K562 (cell line): ENCODE measurements around the gene INSR. TPM values are rescaled to one million over a fixed set of nuclear protein-coding genes. Genes with fewer than 3 reads are reported as not detected.

Experiments
- ATAC-seq: fragments of 200-7000 bp; cut with Tn5 transposase; 3 replicates; pipeline ENCODE4 v1.9.1; 2020; ENCODE audit warnings: moderate library complexity
- BruUV-seq: library from RNA; stranded (reverse); fragments of 400-500 nt; replicated peaks from 2 replicates; lab custom pipeline; 2021; lab: Mats Ljungman, UMichigan
- CTCF ChIA-PET: fragments of 300-600 bp; formaldehyde crosslinking; extraction: SDS; loops from one replicate; lab custom pipeline; 2021; ENCODE audit warnings: low intra/inter-chr PET ratio; lab: Yijun Ruan, JAX
- POLR2A ChIA-PET: fragments of 300-600, 350-650 bp; sonication (Branson Sonifier 250); formaldehyde crosslinking; extraction: SDS; loops from one replicate; lab custom pipeline; 2021; ENCODE audit warnings: antibody characterized with exemption, inconsistent platforms; lab: Yijun Ruan, JAX
- DNase-seq, 4 experiments: peaks; one replicate each; pipeline versions ENCODE4 v3.0.0 to v3.0.0-alpha.2; 2011 to 2018; ENCODE audit warnings: low spot score in 3 of 4, mixed read lengths in 3 of 4; ENCODE audit errors: extremely low read depth in 1 of 4
- FAIRE-seq: peaks from 2 replicates; lab custom pipeline; 2011; peaks lifted over from hg19 to GRCh38; lab: Jason Lieb, UNC
- H2AFZ ChIP-seq: 2 replicates; pipeline ENCODE4 v1.6.0; 2011; ENCODE audit warnings: low read depth, low read length, control low read depth, inconsistent platforms
- H3K27ac ChIP-seq: fragments of 200-600 bp; 3 replicates; pipeline ENCODE4 v1.8.0; 2011; ENCODE audit warnings: low read depth, mild to moderate bottlenecking, control low read depth, inconsistent platforms, low read length, moderate library complexity, mixed read lengths; ENCODE audit errors: extremely low read depth
- H3K27me3 ChIP-seq, 2 experiments: fragments of 300-600 bp in 1 of 2; 2 replicates in 1 of 2; 3 replicates in 1 of 2; pipeline versions ENCODE4 v1.6.0 to v1.8.0; 2011; ENCODE audit warnings: inconsistent platforms in 2 of 2, low read length in 2 of 2, mild to moderate bottlenecking in 1 of 2, mixed read lengths in 1 of 2, moderate library complexity in 1 of 2; ENCODE audit not compliant: control insufficient read depth in 2 of 2, insufficient read depth in 2 of 2
- H3K36me3 ChIP-seq: fragments of 300-600 bp; 3 replicates; pipeline ENCODE4 v1.8.0; 2011; ENCODE audit warnings: mild to moderate bottlenecking, low read length, inconsistent platforms; ENCODE audit not compliant: control insufficient read depth, insufficient read depth
- H3K4me1 ChIP-seq, 2 experiments: fragments of 200-600 bp in 1 of 2; replicated peaks in 1 of 2; 2 replicates in 1 of 2; 3 replicates in 1 of 2; pipeline versions ENCODE4 v1.5.1 to v1.8.0; 2011; ENCODE audit warnings: inconsistent platforms in 2 of 2, low read length in 2 of 2, mild to moderate bottlenecking in 1 of 2, mixed read lengths in 1 of 2, moderate library complexity in 1 of 2; ENCODE audit not compliant: control insufficient read depth in 2 of 2, insufficient read depth in 2 of 2
- H3K4me2 ChIP-seq: 2 replicates; pipeline ENCODE4 v1.6.1; 2011; ENCODE audit warnings: low read length, control low read depth, inconsistent platforms, mixed read lengths; ENCODE audit not compliant: insufficient read depth
- H3K4me3 ChIP-seq: fragments of 200-600 bp; sonication (generic), shearing (Covaris generic); 2 replicates; pipeline ENCODE4 v1.5.1; 2016; ENCODE audit warnings: control low read depth, inconsistent platforms
- H3K79me2 ChIP-seq: fragments of 200-600 bp; 3 replicates; pipeline ENCODE4 v1.8.0; 2011; ENCODE audit warnings: low read length, inconsistent platforms; ENCODE audit not compliant: control insufficient read depth, insufficient read depth
- H3K9ac ChIP-seq, 2 experiments: 2 replicates each; pipeline versions ENCODE4 v1.6.0 to v1.6.1; 2011; ENCODE audit warnings: low read depth in 2 of 2, low read length in 2 of 2, control low read depth in 1 of 2, inconsistent platforms in 1 of 2, mild to moderate bottlenecking in 1 of 2, mixed read lengths in 1 of 2; ENCODE audit not compliant: insufficient read depth in 1 of 2
- H3K9me1 ChIP-seq: one replicate; pipeline ENCODE4 v1.6.0; 2011; ENCODE audit warnings: inconsistent platforms, mild to moderate bottlenecking, low read length, moderate library complexity; ENCODE audit not compliant: control insufficient read depth, insufficient read depth
- H3K9me3 ChIP-seq: replicated peaks from 2 replicates; pipeline ENCODE4 v1.5.1; 2011; ENCODE audit warnings: low read depth, low read length, inconsistent platforms; ENCODE audit not compliant: control insufficient read depth, insufficient read depth
- H4K20me1 ChIP-seq: replicated peaks from 2 replicates; pipeline ENCODE4 v1.6.1; 2011; ENCODE audit warnings: low read length, inconsistent platforms, mixed read lengths; ENCODE audit not compliant: control insufficient read depth, insufficient read depth
- RNF2 ChIP-seq: sonication (generic); IDR thresholded peaks from 2 replicates; pipeline ENCODE4 v1.6.1; 2016
- SP2 ChIP-seq: IDR thresholded peaks from 2 replicates; pipeline ENCODE4 v1.6.1; 2011; ENCODE audit warnings: mild to moderate bottlenecking, low read depth, low read length, moderate library complexity; ENCODE audit not compliant: poor library complexity, severe bottlenecking; ENCODE audit errors: extremely low read depth
- TAF15 ChIP-seq: fragments of 200-400 bp; formaldehyde crosslinking; IDR thresholded peaks from 2 replicates; pipeline ENCODE4 v1.6.1; 2017; ENCODE audit warnings: mild to moderate bottlenecking, low read depth, low read length, moderate library complexity
- XRCC4 ChIP-seq: IDR thresholded peaks from one replicate; pipeline ENCODE4 v1.6.1; 2011; ENCODE audit not compliant: insufficient read depth, insufficient read length; ENCODE audit errors: extremely low read depth
- ZNF561 ChIP-seq: fragments of 450-650 bp; formaldehyde crosslinking; conservative IDR thresholded peaks from 2 replicates; pipeline ENCODE4 v1.4.0; 2020; ENCODE audit warnings: mild to moderate bottlenecking, moderate library complexity
- ZNF717 ChIP-seq: fragments of 250-450 bp; sonication (Bioruptor Pico); IDR thresholded peaks from 2 replicates; pipeline ENCODE4 v1.5.0; 2021
- WGBS: fragments of 100-300 bp; shearing (Covaris generic); methylation state at CpG from one replicate; pipeline ENCODE4 v1.1.6; 2016; ENCODE audit warnings: low coverage, mixed read lengths; ENCODE audit not compliant: insufficient coverage; ENCODE audit errors: missing lambda C conversion rate; 5-methylcytosine and 5-hydroxymethylcytosine counted together
- in situ Hi-C: fragments of 300-500 bp; cut with MboI; formaldehyde crosslinking; loops from 4 replicates; pipeline ENCODE4 v1.15.0; 2018; ENCODE audit warnings: inconsistent platforms, mixed read lengths
- intact Hi-C: fragments of 100-400 bp; cut with micrococcal nuclease; formaldehyde crosslinking; loops from 2 replicates; pipeline ENCODE4 v1.14.2; 2022
- polyA plus RNA-seq, 8 experiments: library from polyadenylated mRNA; depleted of rRNA in 4 of 8; stranded (reverse) in 5 of 8; unstranded in 3 of 8; fragments of >200 nt; fragmentation: Nextera tagmentation in 2 of 8; fragmentation: Illumina TruSeq in 1 of 8; extraction: Ambion mirVana in 2 of 8; extraction: Trizol in 1 of 8; gene quantifications; 2 replicates each; pipeline versions ENCODE4 v1.2.1 to v1.2.3, GENCODE V29; 2011 to 2014; ENCODE audit warnings: inconsistent platforms in 1 of 8, missing spikeins in 1 of 8
- total RNA-seq, 7 experiments: library from RNA; depleted of rRNA in 6 of 7; stranded (reverse); fragments of >200 nt in 6 of 7; fragmentation: Illumina TruSeq in 2 of 7; extraction: Trizol in 2 of 7; gene quantifications; 2 replicates each; pipeline versions ENCODE4 v1.2.1 to v1.2.3, GENCODE V29; 2011 to 2021; ENCODE audit warnings: low replicate concordance in 1 of 7
- TF ChIP-seq, protein P1 (sequence below): IDR thresholded peaks from 3 replicates; pipeline ENCODE4 v1.6.1; 2011; ENCODE audit warnings: borderline replicate concordance, mild to moderate bottlenecking, moderate library complexity; ENCODE audit not compliant: insufficient read length; ENCODE audit errors: extremely low read depth
- TF ChIP-seq, protein P2 (sequence below), 2 experiments: fragments of 450-650 bp; conservative IDR thresholded peaks; 2 replicates each; pipeline ENCODE4 v1.6.1; 2017; ENCODE audit warnings: mild to moderate bottlenecking in 2 of 2, moderate library complexity in 2 of 2

INSR gene
- total and polyA plus RNA-seq, 9 of the 15 experiments (the other 6 are each of a cell fraction or from before 2014, with no cell fraction given) = 0.04 to 0.88 (median 0.41) TPM

DNA sequence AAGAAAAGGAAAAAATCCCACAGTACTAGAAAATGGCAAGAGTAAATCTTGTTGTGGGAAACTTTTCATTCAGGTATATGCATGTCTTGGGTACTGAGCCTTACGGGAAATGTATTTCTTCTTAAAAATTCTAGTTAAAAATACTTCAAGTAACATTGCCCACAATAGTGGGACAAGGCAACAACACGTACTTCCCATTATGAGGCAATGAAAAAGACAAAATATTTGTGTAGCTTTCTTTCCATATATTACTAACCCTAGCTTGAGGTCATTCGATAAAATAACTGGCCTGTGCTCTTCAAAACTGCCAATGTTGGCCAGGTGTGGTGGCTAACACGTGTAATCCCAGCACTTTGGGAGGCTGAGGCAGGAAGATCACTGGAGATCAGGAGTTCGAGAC lies 99.2 kb downstream of the INSR start:
- CTCF ChIA-PET = no interaction called here
- peaks cover 4% of the 10 kb centered on the region for H3K9me1 ChIP-seq
- no peak overlapping the region for H2AFZ ChIP-seq
- H3K27ac ChIP-seq = no peak overlapping the region
- in situ Hi-C loops = no loop called here
- 0 out of 2 replicates have a peak, but pooled peaks cover 4% of the 10 kb centered on the region for H4K20me1 ChIP-seq
- H3K36me3 ChIP-seq = no peaks in the 10 kb centered on the region
- no peaks in the 10 kb centered on the region for H3K79me2 ChIP-seq
- no peak overlapping the region for H3K4me2 ChIP-seq
- no TSS peak for BruUV-seq
- H3K9me3 ChIP-seq = no peaks in the 10 kb centered on the region
- TF ChIP-seq ZNF717 (CRISPR knock-in tag) (no peak), SP2 (no peak), ZNF561 (CRISPR knock-in tag) (no peak), TAF15 (no peak), RNF2 (no peak), XRCC4 (no peak)
- TF ChIP-seq, protein P1, sequence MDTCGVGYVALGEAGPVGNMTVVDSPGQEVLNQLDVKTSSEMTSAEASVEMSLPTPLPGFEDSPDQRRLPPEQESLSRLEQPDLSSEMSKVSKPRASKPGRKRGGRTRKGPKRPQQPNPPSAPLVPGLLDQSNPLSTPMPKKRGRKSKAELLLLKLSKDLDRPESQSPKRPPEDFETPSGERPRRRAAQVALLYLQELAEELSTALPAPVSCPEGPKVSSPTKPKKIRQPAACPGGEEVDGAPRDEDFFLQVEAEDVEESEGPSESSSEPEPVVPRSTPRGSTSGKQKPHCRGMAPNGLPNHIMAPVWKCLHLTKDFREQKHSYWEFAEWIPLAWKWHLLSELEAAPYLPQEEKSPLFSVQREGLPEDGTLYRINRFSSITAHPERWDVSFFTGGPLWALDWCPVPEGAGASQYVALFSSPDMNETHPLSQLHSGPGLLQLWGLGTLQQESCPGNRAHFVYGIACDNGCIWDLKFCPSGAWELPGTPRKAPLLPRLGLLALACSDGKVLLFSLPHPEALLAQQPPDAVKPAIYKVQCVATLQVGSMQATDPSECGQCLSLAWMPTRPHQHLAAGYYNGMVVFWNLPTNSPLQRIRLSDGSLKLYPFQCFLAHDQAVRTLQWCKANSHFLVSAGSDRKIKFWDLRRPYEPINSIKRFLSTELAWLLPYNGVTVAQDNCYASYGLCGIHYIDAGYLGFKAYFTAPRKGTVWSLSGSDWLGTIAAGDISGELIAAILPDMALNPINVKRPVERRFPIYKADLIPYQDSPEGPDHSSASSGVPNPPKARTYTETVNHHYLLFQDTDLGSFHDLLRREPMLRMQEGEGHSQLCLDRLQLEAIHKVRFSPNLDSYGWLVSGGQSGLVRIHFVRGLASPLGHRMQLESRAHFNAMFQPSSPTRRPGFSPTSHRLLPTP = no peak
- TF ChIP-seq, protein P2, sequence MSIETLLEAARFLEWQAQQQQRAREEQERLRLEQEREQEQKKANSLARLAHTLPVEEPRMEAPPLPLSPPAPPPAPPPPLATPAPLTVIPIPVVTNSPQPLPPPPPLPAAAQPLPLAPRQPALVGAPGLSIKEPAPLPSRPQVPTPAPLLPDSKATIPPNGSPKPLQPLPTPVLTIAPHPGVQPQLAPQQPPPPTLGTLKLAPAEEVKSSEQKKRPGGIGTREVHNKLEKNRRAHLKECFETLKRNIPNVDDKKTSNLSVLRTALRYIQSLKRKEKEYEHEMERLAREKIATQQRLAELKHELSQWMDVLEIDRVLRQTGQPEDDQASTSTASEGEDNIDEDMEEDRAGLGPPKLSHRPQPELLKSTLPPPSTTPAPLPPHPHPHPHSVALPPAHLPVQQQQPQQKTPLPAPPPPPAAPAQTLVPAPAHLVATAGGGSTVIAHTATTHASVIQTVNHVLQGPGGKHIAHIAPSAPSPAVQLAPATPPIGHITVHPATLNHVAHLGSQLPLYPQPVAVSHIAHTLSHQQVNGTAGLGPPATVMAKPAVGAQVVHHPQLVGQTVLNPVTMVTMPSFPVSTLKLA (conservative IDR thresholded peaks at IDR 0.05) = no peak
- TF ChIP-seq, all 486 proteins: peak for 0
- FAIRE-seq = no peak
- no peak overlapping the region for H3K9ac ChIP-seq
- peaks cover 2 to 19% of the 10 kb centered on the region in 2 experiments; a peak in 4 of 5 replicates for H3K4me1 ChIP-seq
- H3K27me3 ChIP-seq = peaks cover 2 to 21% of the 10 kb centered on the region in 2 experiments; a peak in 3 of 5 replicates
- DNase-seq = no peak
- H3K4me3 ChIP-seq = no peak overlapping the region
- intact Hi-C loops = no loop called here
- no peak for ATAC-seq
- 5% methylated on average over 5 of the region's 5 CpGs for WGBS
- POLR2A ChIA-PET = interaction anchor here (0.6 kb wide), 1 partner anchor 196 kb away, joined by 3 read pairs; no protein-coding TSS in a partner anchor
